Measurements from ENCODE around the gene DAAM1.

The DAAM1 gene

DNA sequence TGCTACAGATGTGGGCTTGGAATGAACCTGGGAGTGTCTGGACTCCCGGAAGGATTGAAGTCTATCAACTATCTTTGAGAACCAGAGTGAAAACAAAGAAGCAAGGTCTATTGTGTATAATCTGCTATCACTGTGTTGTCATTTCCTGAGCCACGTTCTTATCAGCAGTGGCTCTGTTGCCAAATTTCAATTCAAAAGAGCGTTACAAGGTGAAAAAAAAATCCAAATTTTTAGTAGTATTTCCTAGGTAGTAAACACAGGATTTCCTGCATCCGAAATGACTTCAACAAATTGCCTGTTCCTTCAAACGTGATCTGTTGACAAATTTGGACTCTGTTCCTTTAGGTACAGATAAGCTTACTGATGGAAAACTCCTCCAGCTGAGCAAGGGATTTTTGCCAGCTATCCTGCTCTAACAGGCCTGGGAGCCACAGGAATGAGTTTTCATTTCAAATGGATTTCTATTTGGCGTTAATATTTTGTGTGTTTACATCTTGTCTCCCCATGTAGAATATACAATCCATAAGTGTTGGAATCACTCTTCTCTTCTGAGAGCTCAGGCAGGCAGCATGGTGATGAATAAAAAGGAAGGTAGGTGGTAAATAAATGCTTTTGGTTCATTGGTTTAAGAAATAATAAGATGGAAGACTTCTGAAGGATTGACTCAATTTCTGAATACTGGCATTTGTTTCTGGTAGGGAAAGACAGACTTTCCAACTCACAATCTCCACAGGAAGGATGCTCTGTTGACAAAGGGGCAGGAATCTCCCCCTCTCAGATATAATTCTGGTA is 218.2 kb downstream of the DAAM1 start:
- POLR2A ChIA-PET: no interaction called here
- WGBS (ENCODE audit: insufficient coverage): 38% methylated on average over 5 of the region's 6 CpGs
- H3K27ac ChIP-seq (ENCODE audit: insufficient read depth in 1 of 2, low read depth in 1 of 2, low read length in 2 of 2, poor library complexity in 1 of 2, severe bottlenecking in 2 of 2): no peak overlapping the region
- no peaks in the 10 kb centered on the region for H3K27me3 ChIP-seq (replicated peaks in 2 of 5; ENCODE audit: control insufficient read depth in 4 of 5, insufficient read depth in 5 of 5, low read length in 4 of 5)
- peaks cover 0 to 7% (median 0%) of the 10 kb centered on the region in 4 experiments for H3K4me1 ChIP-seq (ENCODE audit: control extremely low read depth in 1 of 4, control insufficient read depth in 4 of 4, insufficient read depth in 4 of 4, low read length in 3 of 4)
- H3K4me3 ChIP-seq (ENCODE audit: control insufficient read depth in 1 of 7, extremely low read depth in 1 of 7, insufficient read depth in 4 of 7, low read depth in 2 of 7, low read length in 6 of 7): no peak overlapping the region
- CTCF ChIA-PET: interaction anchor here (0.8 kb wide), 1 partner anchor 256 kb away, joined by 3 read pairs; no protein-coding TSS in a partner anchor
- DNase-seq: no peak
- no peaks in the 10 kb centered on the region for H3K36me3 ChIP-seq (ENCODE audit: control insufficient read depth in 4 of 4, insufficient read depth in 4 of 4, low read length in 3 of 4)
- H3K9me3 ChIP-seq (ENCODE audit: control extremely low read depth in 1 of 5, control insufficient read depth in 4 of 5, insufficient read depth in 2 of 5, low read depth in 1 of 5, low read length in 4 of 5): peaks cover 0 to 8% (median 5%) of the 10 kb centered on the region in 5 experiments

DNA sequence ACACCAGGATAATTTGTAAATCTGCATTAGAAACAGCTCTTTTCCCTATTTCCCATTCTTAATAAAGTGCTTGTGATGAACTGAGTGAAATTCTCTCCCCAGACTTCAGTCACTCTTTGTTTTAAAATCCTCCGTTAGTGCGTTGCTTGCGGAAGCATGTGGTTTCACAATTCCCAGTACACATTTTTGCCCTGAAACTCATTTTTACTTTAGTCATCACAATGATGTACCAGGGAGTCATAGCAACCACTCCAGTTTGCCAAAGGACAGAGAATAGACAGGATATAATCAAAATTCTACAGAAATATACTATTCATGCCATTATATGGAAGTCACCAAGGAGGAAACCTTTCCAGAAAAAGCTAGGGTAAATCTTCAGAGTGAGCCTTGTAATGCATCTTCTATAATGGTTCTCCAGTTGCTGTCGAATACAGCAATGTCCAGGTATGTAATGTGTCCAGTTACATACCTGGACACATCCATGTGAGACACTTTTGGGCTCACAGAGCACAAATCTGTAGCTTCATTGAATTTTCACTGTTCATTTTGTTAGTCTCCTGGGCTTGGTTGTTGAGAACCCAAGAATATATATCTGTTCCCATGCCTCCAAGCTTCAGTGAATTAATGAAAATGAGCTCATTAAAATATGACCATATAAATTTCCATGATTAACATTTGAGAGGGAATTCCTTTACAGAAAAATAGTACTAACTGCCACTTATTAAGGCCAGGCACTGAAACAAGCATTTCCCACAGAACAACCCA is 219.0 kb downstream of the DAAM1 start:
- no peaks in the 10 kb centered on the region for H3K27me3 ChIP-seq (replicated peaks in 2 of 5; ENCODE audit: control insufficient read depth in 4 of 5, insufficient read depth in 5 of 5, low read length in 4 of 5)
- ChIA-PET CTCF (interaction anchor here (0.8 kb wide), 1 partner anchor 257 kb away, joined by 3 read pairs; no protein-coding TSS in a partner anchor), POLR2A (no interaction called here)
- DNase-seq: no peak
- peaks cover 0 to 7% (median 0%) of the 10 kb centered on the region in 4 experiments for H3K4me1 ChIP-seq (ENCODE audit: control extremely low read depth in 1 of 4, control insufficient read depth in 4 of 4, insufficient read depth in 4 of 4, low read length in 3 of 4)
- H3K36me3 ChIP-seq (ENCODE audit: control insufficient read depth in 4 of 4, insufficient read depth in 4 of 4, low read length in 3 of 4): no peaks in the 10 kb centered on the region
- H3K27ac ChIP-seq (ENCODE audit: insufficient read depth in 1 of 2, low read depth in 1 of 2, low read length in 2 of 2, poor library complexity in 1 of 2, severe bottlenecking in 2 of 2): no peak overlapping the region
- no peak overlapping the region for H3K4me3 ChIP-seq (ENCODE audit: control insufficient read depth in 1 of 7, extremely low read depth in 1 of 7, insufficient read depth in 4 of 7, low read depth in 2 of 7, low read length in 6 of 7)
- WGBS (ENCODE audit: insufficient coverage): 100% methylated on average over 1 of the region's 4 CpGs
- H3K9me3 ChIP-seq (ENCODE audit: control extremely low read depth in 1 of 5, control insufficient read depth in 4 of 5, insufficient read depth in 2 of 5, low read depth in 1 of 5, low read length in 4 of 5): peaks cover 0 to 8% (median 5%) of the 10 kb centered on the region in 5 experiments

DNA sequence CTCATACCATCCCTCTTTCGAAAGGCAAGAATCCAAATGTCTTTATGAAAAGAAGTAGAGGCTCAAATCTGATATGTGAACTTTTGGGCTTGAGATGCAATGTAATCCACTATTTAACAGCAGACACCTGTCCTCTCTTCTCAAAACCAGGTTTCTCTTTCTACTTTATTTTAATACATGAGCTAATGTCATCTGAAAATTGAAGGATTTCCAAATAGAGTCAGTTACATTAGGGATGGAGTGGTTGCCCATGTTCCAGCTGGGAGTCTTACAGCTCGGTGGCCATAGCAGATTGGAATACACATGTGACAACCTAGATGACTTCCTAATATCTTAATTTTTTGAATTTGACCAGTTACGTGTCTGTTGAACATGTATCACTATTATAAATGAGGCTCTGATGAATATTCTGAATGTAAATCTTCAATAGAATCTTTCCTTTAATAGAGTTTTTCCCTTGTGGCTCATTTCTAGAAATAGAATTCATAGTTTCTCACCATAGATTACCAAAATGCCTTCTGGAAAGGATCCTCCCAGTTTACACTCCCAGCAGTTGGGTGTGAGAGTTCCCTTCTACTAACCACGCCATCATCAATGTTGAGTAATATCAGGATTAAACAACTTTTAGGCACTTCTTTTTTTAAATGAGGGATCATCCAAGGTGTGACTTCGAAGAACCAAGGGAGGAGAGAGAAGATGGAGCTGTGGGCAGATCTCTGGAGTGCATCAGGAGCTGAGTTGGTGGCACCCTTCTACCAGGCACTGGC is 227.6 kb downstream of the DAAM1 start:
- Histone ChIP-seq H3K4me1 (ENCODE audit: control extremely low read depth in 1 of 4, control insufficient read depth in 4 of 4, insufficient read depth in 4 of 4, low read length in 3 of 4) (no peaks in the 10 kb centered on the region), H3K9me3 (ENCODE audit: control extremely low read depth in 1 of 5, control insufficient read depth in 4 of 5, insufficient read depth in 2 of 5, low read depth in 1 of 5, low read length in 4 of 5) (no peaks in the 10 kb centered on the region), H3K36me3 (ENCODE audit: control insufficient read depth in 4 of 4, insufficient read depth in 4 of 4, low read length in 3 of 4) (no peaks in the 10 kb centered on the region), H3K27me3 (replicated peaks in 2 of 5; ENCODE audit: control insufficient read depth in 4 of 5, insufficient read depth in 5 of 5, low read length in 4 of 5) (no peaks in the 10 kb centered on the region), H3K27ac (ENCODE audit: insufficient read depth in 1 of 2, low read depth in 1 of 2, low read length in 2 of 2, poor library complexity in 1 of 2, severe bottlenecking in 2 of 2) (no peak overlapping the region), H3K4me3 (ENCODE audit: control insufficient read depth in 1 of 7, extremely low read depth in 1 of 7, insufficient read depth in 4 of 7, low read depth in 2 of 7, low read length in 6 of 7) (no peak overlapping the region)
- ChIA-PET POLR2A (no interaction called here), CTCF (no interaction called here)
- DNase-seq: no peak
- WGBS (ENCODE audit: insufficient coverage): 93% methylated on average over 2 of the region's 5 CpGs

DNA sequence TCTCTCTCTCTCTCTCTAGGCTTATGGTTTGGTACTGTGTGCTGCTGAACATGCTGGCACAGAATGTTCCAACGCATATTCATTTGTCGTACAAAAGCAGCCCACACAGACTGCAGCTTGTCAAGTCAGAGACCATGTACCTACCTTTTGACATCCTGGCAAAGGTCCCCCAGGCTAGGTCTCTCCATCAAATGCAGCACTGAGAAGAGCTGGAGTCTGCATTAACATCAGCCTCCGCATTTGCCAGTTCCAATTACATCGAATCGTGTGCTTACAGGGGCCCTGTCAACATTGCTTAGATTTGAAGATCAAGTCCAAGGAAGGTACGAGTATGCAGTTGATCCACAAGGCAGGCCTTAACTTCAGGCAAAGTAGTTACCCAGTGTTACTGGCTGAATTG is 228.8 kb downstream of the DAAM1 start:
- ChIA-PET CTCF (no interaction called here), POLR2A (no interaction called here)
- 98% methylated on average over 5 of the region's 6 CpGs for WGBS (ENCODE audit: insufficient coverage)

DNA sequence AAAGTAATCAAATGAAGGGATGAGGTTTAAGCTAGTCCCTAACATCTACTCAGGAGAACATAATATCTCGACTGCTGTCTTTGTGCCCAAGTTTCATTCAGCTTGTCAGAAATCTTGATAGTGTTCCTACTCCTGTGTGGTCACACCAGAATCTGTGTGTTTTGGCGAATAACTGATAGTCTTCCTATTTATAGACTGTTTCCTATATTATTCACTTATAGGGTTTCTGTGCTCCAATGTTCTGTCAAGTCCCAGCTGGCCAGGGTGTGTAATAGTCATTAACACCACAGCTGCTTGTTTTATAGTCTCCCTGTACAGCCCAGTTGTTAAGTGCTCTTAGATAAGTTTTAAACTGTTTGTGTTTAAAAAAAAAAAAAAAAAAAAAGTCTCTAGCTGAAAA is 230.8 kb downstream of the DAAM1 start:
- ChIA-PET POLR2A (interaction anchor here (0.6 kb wide), 1 partner anchor 847 kb away, joined by 4 read pairs; no protein-coding TSS in a partner anchor), CTCF (interaction anchor here (1.0 kb wide), 2 partner anchors 10 to 296 kb away, joined by 3 read pairs; no protein-coding TSS in a partner anchor)

More for the DNA sequence above, 228.8 kb downstream of the DAAM1 start:
- no peaks in the 10 kb centered on the region for H3K27me3 ChIP-seq (replicated peaks in 2 of 5; ENCODE audit: control insufficient read depth in 4 of 5, insufficient read depth in 5 of 5, low read length in 4 of 5)
- no peak overlapping the region for H3K4me3 ChIP-seq (ENCODE audit: control insufficient read depth in 1 of 7, extremely low read depth in 1 of 7, insufficient read depth in 4 of 7, low read depth in 2 of 7, low read length in 6 of 7)
- no peaks in the 10 kb centered on the region for H3K4me1 ChIP-seq (ENCODE audit: control extremely low read depth in 1 of 4, control insufficient read depth in 4 of 4, insufficient read depth in 4 of 4, low read length in 3 of 4)
- no peaks in the 10 kb centered on the region for H3K9me3 ChIP-seq (ENCODE audit: control extremely low read depth in 1 of 5, control insufficient read depth in 4 of 5, insufficient read depth in 2 of 5, low read depth in 1 of 5, low read length in 4 of 5)
- DNase-seq: no peak
- H3K36me3 ChIP-seq (ENCODE audit: control insufficient read depth in 4 of 4, insufficient read depth in 4 of 4, low read length in 3 of 4): no peaks in the 10 kb centered on the region
- no peak overlapping the region for H3K27ac ChIP-seq (ENCODE audit: insufficient read depth in 1 of 2, low read depth in 1 of 2, low read length in 2 of 2, poor library complexity in 1 of 2, severe bottlenecking in 2 of 2)

More for the DNA sequence above, 230.8 kb downstream of the DAAM1 start:
- Histone ChIP-seq H3K4me3 (ENCODE audit: control insufficient read depth in 1 of 7, extremely low read depth in 1 of 7, insufficient read depth in 4 of 7, low read depth in 2 of 7, low read length in 6 of 7) (no peak overlapping the region), H3K27me3 (replicated peaks in 2 of 5; ENCODE audit: control insufficient read depth in 4 of 5, insufficient read depth in 5 of 5, low read length in 4 of 5) (no peaks in the 10 kb centered on the region), H3K36me3 (ENCODE audit: control insufficient read depth in 4 of 4, insufficient read depth in 4 of 4, low read length in 3 of 4) (no peaks in the 10 kb centered on the region), H3K9me3 (ENCODE audit: control extremely low read depth in 1 of 5, control insufficient read depth in 4 of 5, insufficient read depth in 2 of 5, low read depth in 1 of 5, low read length in 4 of 5) (no peaks in the 10 kb centered on the region), H3K4me1 (ENCODE audit: control extremely low read depth in 1 of 4, control insufficient read depth in 4 of 4, insufficient read depth in 4 of 4, low read length in 3 of 4) (no peaks in the 10 kb centered on the region), H3K27ac (ENCODE audit: insufficient read depth in 1 of 2, low read depth in 1 of 2, low read length in 2 of 2, poor library complexity in 1 of 2, severe bottlenecking in 2 of 2) (no peak overlapping the region)
- no peak for DNase-seq
- WGBS (ENCODE audit: insufficient coverage): no CpG with 5 or more reads among the region's 2 CpGs

Data from common myeloid progenitor, CD34-positive (primary cell).